Astrocyte (in vitro differentiated cells and primary cell): ENCODE data around the gene TOR1AIP1. TPM values are rescaled to one million over a fixed set of nuclear protein-coding genes. Genes with fewer than 3 reads are reported as not detected.

Source experiments
- DNase-seq: peaks from one replicate; pipeline ENCODE4 v3.0.0-alpha.2; 2010; ENCODE audit warnings: low read depth
- FAIRE-seq: peaks from 2 replicates; lab custom pipeline; 2011; peaks lifted over from hg19 to GRCh38; lab: Jason Lieb, UNC
- H2AFZ ChIP-seq: 2 replicates; pipeline ENCODE4 v1.6.0; 2012; ENCODE audit warnings: low read depth, low read length, inconsistent platforms
- H3K27ac ChIP-seq: 2 replicates; pipeline ENCODE4 v1.5.1; 2011; ENCODE audit warnings: low read depth, low read length, inconsistent platforms
- H3K27me3 ChIP-seq: 2 replicates; pipeline ENCODE4 v1.6.0; 2011; ENCODE audit warnings: low read length, inconsistent platforms; ENCODE audit not compliant: insufficient read depth
- H3K36me3 ChIP-seq: 2 replicates; pipeline ENCODE4 v1.5.1; 2011; ENCODE audit warnings: low read length, inconsistent platforms; ENCODE audit not compliant: insufficient read depth
- H3K4me1 ChIP-seq: 2 replicates; pipeline ENCODE4 v1.5.1; 2011; ENCODE audit warnings: low read length, inconsistent platforms; ENCODE audit not compliant: insufficient read depth
- H3K4me2 ChIP-seq: 2 replicates; pipeline ENCODE4 v1.6.0; 2012; ENCODE audit warnings: low read length, inconsistent platforms
- H3K4me3 ChIP-seq: 2 replicates; pipeline ENCODE4 v1.5.1; 2011; ENCODE audit warnings: low read depth, mild to moderate bottlenecking, low read length, inconsistent platforms; ENCODE audit not compliant: insufficient read depth
- H3K79me2 ChIP-seq: 2 replicates; pipeline ENCODE4 v1.6.0; 2012; ENCODE audit warnings: mild to moderate bottlenecking, low read length, inconsistent platforms; ENCODE audit not compliant: insufficient read depth
- H3K9ac ChIP-seq: 2 replicates; pipeline ENCODE4 v1.6.0; 2012; ENCODE audit warnings: mild to moderate bottlenecking, low read length, inconsistent platforms
- H3K9me3 ChIP-seq: 2 replicates; pipeline ENCODE4 v1.5.1; 2012; ENCODE audit warnings: low read depth, mild to moderate bottlenecking, low read length, inconsistent platforms; ENCODE audit not compliant: insufficient read depth
- H4K20me1 ChIP-seq: 2 replicates; pipeline ENCODE4 v1.6.0; 2012; ENCODE audit warnings: low read length, inconsistent platforms; ENCODE audit not compliant: insufficient read depth
- H3K27ac Mint-ChIP-seq: one replicate; pipeline ENCODE4 v1.8.0; 2021; ENCODE audit warnings: mild to moderate bottlenecking, mixed read lengths; ENCODE audit not compliant: unreplicated experiment
- H3K27me3 Mint-ChIP-seq: one replicate; pipeline ENCODE4 v1.8.0; 2021; ENCODE audit warnings: low read depth, mixed read lengths; ENCODE audit not compliant: unreplicated experiment
- H3K36me3 Mint-ChIP-seq: one replicate; pipeline ENCODE4 v1.8.0; 2021; ENCODE audit warnings: low read depth, mixed read lengths; ENCODE audit not compliant: unreplicated experiment
- H3K4me1 Mint-ChIP-seq: one replicate; pipeline ENCODE4 v1.8.0; 2021; ENCODE audit warnings: low read depth, mixed read lengths; ENCODE audit not compliant: unreplicated experiment
- H3K4me3 Mint-ChIP-seq: one replicate; pipeline ENCODE4 v1.8.0; 2021; ENCODE audit warnings: mild to moderate bottlenecking, moderate library complexity, mixed read lengths; ENCODE audit not compliant: unreplicated experiment
- H3K9me3 Mint-ChIP-seq: one replicate; pipeline ENCODE4 v1.8.0; 2021; ENCODE audit warnings: mild to moderate bottlenecking, mixed read lengths; ENCODE audit not compliant: unreplicated experiment
- CTCF ChIP-seq: IDR thresholded peaks from 2 replicates; pipeline ENCODE4 v1.5.1; 2011; ENCODE audit warnings: low read depth, mild to moderate bottlenecking, inconsistent platforms, low read length, moderate library complexity; ENCODE audit not compliant: insufficient read depth
- EZH2 ChIP-seq: IDR thresholded peaks from 2 replicates; pipeline ENCODE4 v1.6.1; 2012; ENCODE audit warnings: mild to moderate bottlenecking, low read length, inconsistent platforms; ENCODE audit not compliant: insufficient read depth
- total RNA-seq: library from RNA; stranded (reverse); gene quantifications from 2 replicates; pipeline ENCODE4 v1.2.1, GENCODE V29; 2021

Gene TOR1AIP1
- total RNA-seq, 1 donor from 2014 or later, result 37.4 TPM

DNA sequence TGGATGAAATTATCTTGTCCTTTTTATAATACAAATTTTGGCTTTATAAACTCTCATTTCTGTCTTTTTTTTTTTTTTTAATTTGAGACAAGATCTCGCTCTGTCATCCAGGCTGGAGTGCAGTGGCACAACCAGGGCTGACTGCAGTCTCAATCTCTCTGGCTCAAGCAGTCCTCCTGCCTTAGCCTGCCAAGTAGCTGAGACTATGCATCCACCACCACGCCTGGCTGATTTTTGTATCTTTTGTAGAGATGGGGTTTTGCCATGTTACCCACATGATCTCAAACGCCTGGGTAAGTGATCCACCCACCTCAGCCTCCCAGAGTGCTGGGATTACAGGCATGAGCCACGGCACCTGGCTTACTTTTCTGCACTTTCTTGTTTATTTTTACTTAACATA, 7.5 kb downstream of the TOR1AIP1 start:
- Histone ChIP-seq H3K4me3 (no peak overlapping the region), H3K4me2 (no peak overlapping the region), H3K79me2 (peaks cover 34% of the 10 kb centered on the region), H3K9ac (no peak overlapping the region), H2AFZ (no peak overlapping the region), H3K36me3 (peaks cover 26% of the 10 kb centered on the region), H3K9me3 (no peaks in the 10 kb centered on the region), H3K27me3 (no peaks in the 10 kb centered on the region), H3K27ac (no peak overlapping the region), H3K4me1 (no peaks in the 10 kb centered on the region), H4K20me1 (no peaks in the 10 kb centered on the region)
- Mint-ChIP-seq H3K9me3 (no peaks in the 10 kb centered on the region), H3K4me1 (no peaks in the 10 kb centered on the region), H3K27me3 (no peaks in the 10 kb centered on the region), H3K27ac (no peak overlapping the region), H3K4me3 (no peak overlapping the region), H3K36me3 (peaks cover under 1% of the 10 kb centered on the region)
- FAIRE-seq (no peak), DNase-seq (no peak)
- TF ChIP-seq EZH2 (no peak), CTCF (no peak)

DNA sequence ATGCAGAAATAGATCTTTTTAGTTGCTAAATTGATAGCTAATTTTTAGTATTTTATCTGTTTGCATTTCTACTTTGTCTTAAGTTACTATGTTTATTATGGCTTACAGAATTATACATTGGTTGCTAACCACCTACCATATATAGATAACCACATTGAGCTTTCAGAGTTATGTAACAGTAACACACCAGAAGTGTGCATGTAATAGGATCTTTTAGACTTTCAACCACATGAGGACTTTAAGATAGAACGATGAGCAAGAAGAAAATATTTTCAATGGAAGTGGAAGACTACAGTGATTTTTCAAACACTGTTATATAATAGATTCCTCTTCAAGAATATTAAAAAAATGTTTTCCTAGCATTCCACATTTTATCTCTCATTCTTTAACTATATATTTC, 28.8 kb downstream of the TOR1AIP1 start:
- FAIRE-seq, result no peak
- no peak overlapping the region for H2AFZ ChIP-seq
- H3K27ac ChIP-seq, result no peak overlapping the region
- H3K9ac ChIP-seq, result no peak overlapping the region
- H3K27me3 ChIP-seq, result no peaks in the 10 kb centered on the region
- H3K4me2 ChIP-seq, result no peak overlapping the region
- no peaks in the 10 kb centered on the region for H3K27me3 Mint-ChIP-seq
- no peaks in the 10 kb centered on the region for H4K20me1 ChIP-seq
- H3K4me1 Mint-ChIP-seq, result no peaks in the 10 kb centered on the region
- peaks cover 12% of the 10 kb centered on the region for H3K36me3 Mint-ChIP-seq
- no peaks in the 10 kb centered on the region for H3K79me2 ChIP-seq
- TF ChIP-seq CTCF, result no peak
- TF ChIP-seq EZH2, result no peak
- no peaks in the 10 kb centered on the region for H3K9me3 ChIP-seq
- H3K9me3 Mint-ChIP-seq, result no peaks in the 10 kb centered on the region
- no peak for DNase-seq
- H3K4me3 Mint-ChIP-seq, result no peak overlapping the region
- no peak overlapping the region for H3K27ac Mint-ChIP-seq
- H3K4me1 ChIP-seq, result no peaks in the 10 kb centered on the region
- H3K4me3 ChIP-seq, result no peak overlapping the region
- H3K36me3 ChIP-seq, result peaks cover 21% of the 10 kb centered on the region

DNA sequence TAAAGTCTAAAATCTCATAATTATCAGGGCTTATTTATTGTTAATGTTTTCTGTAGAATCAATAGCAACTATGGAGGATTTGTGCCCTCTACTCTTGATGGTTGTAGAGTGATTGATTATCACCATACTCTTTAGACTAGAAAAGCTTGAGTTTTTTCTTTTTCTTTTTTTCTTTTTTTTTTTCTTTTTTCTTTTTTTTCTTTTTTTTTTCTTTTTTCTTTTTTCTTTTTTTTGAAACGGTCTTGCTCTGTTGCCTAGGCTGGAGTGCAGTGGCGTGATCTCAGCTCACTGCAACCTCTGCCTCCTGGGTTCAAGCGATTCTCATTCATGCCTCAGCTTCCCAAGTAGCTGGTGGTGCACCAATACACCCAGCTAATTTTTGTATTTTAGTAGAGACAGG, 29.7 kb downstream of the TOR1AIP1 start:
- no peak overlapping the region for H3K4me2 ChIP-seq
- H3K79me2 ChIP-seq, result no peaks in the 10 kb centered on the region
- no peak overlapping the region for H2AFZ ChIP-seq
- no peaks in the 10 kb centered on the region for H3K27me3 ChIP-seq
- Mint-ChIP-seq H3K36me3 (peaks cover 12% of the 10 kb centered on the region), H3K27me3 (no peaks in the 10 kb centered on the region), H3K4me1 (no peaks in the 10 kb centered on the region), H3K4me3 (no peak overlapping the region), H3K27ac (no peak overlapping the region), H3K9me3 (no peaks in the 10 kb centered on the region)
- H3K36me3 ChIP-seq, result peaks cover 21% of the 10 kb centered on the region
- H3K27ac ChIP-seq, result no peak overlapping the region
- H3K9ac ChIP-seq, result no peak overlapping the region
- FAIRE-seq, result no peak
- H3K4me1 ChIP-seq, result no peaks in the 10 kb centered on the region
- no peak for TF ChIP-seq CTCF
- no peak for TF ChIP-seq EZH2
- H3K4me3 ChIP-seq, result no peak overlapping the region
- no peaks in the 10 kb centered on the region for H4K20me1 ChIP-seq
- DNase-seq, result no peak
- H3K9me3 ChIP-seq, result no peaks in the 10 kb centered on the region
